GM21447 (cell line): ENCODE measurements around the gene PEAK1.
"Not testable (repeated sequence)": the region's sequence is repeated elsewhere in the genome, so short reads cannot be mapped to it uniquely, and the experiment has no call there.

Experiments
- ATAC-seq: cut with Tn5 transposase; IDR thresholded peaks from one replicate; pipeline ENCODE4 v1.9.1; 2021; ENCODE audit not compliant: unreplicated experiment

The PEAK1 gene

DNA sequence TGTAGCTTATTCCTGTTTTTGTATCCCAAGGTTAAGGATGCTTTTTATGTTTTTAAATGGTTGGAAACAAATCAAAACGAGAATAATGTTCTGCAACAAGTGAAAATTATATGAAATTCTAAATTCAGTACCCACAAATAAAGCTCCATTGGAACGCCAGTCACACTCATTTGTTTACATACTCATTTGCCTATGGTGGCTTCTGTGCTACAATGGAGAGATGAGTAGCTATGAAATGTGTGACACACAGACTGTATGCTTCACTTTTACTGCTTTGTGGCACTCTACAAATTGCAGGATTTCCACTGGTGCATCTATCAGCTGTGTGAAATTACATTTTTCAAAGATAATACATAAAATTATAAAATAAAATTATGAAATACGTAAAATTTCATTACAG, 236.8 kb downstream of the PEAK1 start:
- no peak for ATAC-seq

DNA sequence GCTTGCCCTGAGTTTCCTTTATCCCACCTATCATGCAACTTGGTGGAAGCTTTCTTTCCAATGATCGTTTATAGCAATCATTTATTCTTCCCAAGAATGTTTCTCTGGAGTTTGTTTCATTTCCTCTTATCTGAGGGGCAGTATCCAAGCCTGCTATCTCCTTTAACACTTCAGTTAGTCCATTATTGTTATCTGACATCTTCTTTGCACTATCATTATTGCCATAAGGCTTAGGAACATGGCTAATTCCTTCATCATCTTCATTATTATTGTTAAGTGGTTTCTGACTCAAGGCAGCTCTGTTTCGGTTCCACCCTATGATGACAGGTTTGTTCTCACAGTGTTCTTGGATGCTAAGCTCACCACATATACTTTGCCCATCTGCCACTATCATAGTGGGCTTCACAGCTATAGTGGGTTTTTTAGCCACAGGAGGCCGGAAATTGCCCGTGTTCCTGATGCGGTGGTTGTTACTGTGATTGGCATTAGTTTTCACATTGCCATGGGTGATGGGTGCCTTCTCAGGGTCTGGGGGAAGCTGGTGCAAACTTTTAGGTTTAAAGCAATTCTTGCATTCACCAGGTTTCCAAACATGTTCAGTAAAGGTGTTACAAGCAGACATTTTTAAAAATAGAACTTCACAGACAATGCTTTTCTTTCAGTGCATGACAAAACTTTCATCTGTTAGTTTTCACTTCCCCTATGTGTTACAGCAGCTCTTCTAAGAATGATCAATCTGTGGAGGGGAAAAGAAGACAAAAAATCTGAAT, 238.4 kb downstream of the PEAK1 start:
- peak; percentile 52 for ATAC-seq

DNA sequence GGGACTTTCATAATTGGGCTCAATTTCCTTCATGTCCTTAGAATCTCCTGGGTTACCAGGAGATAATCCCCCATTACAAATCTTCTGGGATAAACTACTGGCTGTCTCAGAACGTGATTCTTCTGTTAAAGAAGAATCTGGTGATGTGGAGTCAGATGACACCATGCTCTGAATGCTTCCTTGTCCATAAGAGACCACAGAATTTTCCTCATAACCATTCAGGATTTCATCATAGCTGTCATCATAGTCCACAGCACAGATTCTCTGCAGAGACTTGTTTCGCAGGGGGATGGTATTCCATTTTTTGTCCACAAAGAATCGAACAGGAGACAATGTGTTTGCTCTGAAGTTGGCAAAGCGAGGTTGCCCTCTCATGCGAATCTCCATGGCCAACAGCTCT, 239.1 kb downstream of the PEAK1 start:
- no peak for ATAC-seq

DNA sequence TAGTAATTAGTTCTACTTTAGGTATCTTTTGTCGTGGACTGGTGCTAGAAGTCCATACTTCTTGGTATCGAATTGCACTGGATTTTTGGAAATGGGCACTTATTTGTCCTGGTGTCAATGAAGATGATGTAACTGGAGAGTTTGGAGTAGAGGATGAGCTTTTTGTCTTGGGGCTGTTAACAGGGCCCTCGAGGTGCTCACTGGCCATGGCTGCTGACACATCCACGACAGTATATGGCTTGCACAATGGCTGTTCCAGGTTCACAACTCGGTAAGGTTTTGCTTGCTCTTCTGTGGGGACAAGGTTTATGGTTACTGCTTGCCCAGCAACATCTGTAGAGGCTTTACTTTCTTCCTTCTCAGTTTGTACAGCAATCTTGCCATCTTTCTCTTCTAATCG, 239.6 kb downstream of the PEAK1 start:
- no peak for ATAC-seq

DNA sequence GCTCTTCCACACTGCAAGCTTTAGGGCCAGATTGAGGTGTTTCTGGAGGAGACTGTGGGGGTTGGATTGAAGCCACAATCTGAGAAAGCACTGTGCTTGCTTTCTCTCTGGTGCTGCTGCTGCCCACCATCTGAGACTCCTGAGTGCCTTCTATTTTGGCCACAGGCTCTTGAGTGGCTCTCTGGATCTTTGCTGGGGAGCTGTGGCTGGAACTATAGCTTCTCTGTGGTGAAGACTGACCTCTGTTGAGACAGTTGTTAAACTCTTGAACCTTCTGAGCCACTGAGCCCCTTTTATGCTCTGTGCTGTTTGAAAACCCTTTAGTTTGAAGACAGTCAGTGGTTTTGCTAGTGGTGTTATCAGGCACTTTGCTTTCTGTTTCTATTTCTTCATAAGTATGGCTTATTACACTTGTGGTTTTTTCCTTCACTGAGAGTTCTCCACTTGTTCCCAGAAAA, 240.3 kb downstream of the PEAK1 start:
- ATAC-seq, result peak; percentile 53

DNA sequence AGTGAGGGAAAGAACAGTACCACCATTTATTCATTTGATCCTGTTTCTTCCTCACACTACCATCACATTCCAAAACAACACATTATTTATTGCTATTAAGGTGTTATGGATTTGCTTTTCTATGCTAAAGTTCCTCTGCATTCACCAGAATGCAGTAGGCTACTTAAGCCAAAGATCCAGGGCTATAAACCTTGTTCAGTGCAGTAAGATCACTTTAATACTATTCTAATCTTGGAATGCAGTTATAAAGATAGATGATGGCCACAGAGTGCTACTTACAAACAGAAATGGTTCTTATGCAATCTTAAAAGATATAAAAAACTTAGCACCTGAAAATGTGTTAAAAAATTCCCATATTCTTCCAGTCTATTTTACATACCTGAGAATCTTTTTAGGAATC, 241.5 kb downstream of the PEAK1 start:
- no peak for ATAC-seq

DNA sequence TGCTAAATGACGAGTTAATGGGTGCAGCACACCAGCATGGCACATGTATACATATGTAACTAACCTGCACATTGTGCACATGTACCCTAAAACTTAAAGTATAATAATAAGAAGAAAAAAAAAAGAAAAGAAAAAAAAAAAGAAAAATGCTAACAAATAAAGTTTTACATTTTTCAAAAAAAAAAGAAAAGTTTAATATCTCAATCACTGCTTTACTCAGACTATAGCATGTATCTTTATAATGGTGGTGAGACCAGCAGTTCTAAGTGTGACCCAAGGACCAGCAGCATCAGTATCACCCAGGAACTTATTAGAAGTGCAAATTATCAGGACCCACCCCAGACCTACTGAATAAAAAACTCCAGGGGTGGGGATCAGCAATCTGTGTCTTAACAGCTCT, 243.8 kb downstream of the PEAK1 start:
- ATAC-seq, result not testable (repeated sequence)

DNA sequence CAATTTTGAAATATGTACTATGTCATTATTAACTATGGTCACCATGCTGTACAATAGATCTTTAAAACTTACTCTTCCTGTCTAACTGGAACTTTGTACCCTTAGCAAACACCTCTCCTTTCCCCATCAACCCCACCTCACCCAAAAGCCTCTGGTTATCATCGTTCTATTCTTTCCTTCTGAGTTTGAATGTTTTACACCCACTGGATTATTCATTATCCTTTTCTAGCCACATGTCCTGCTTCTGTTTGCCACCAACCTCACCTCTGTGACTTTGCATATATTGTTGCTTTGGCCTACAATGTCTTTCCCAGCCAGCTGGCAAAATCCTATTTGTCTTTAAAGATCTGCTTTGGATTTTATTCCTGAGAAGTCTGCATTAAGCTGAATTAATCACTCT, 246.4 kb downstream of the PEAK1 start:
- no peak for ATAC-seq

DNA sequence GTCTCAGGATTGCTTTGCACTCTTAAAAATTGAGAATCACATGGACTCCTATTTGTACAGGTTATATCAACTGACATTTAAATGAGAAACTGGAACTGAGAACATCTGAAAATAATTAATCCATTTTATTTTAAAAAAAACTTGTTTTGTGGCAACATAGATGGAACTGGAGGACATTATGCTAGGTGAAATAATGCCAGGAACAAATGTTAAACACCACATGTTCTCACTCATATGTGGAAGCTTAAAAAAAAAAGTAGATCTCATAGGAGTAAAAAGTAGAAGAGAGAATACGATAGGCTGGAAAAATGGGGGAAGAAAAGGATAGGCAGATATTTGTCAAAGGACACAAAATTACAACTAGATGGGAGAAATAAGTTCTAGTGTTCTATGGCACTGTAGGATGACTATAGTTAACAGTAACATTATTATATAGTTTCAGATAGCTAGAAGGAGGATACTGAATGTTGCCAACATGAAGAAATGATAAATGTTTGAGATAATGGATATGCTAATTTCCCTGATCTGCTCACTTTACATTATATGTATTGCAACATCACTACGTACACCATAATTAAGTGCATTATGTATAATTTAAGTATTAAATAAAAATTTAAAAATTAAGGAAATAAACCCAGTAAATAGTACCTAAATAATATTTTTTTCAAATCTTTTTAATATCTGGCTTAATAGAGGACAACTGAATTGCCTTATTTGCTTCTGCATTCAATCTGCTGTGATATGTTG, 248.5 kb downstream of the PEAK1 start:
- ATAC-seq, result no peak

DNA sequence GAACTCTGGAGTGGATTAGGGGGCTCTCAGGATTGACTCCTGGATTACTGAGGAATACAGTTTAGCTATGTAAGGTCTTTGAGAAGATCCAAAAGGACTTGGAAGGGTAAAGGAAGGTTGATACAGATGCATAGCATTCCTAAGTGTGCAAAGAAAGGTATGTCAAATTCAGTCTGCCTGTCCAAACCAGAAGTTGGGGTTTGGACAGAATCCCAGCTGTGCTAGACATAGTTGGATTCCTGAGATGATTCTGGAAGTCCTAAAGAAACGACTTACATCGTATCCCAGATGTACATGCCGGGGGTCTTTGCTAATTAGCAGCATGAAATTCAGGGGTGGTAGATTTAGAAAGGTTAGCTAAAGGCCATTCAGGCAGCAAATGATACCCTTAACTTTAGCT, 251.3 kb downstream of the PEAK1 start:
- ATAC-seq, result no peak

DNA sequence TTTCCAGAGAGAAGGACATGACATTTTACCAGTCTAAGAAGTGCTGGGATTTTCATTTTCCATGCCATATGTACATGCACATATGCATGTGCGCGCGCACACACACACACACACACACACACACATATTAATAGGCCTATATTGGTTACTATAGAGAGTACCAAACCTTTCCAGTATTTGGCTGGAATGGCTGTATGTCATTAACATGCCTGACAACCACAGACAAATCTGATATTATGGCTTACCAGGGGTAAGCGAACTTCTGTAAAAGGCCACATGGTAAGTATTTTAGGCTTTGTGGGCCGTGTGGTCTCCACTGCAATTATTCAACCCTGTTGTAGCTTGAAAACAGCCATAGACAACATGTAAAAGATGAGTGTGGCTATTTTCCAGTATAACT, 251.8 kb downstream of the PEAK1 start:
- ATAC-seq, result no peak

DNA sequence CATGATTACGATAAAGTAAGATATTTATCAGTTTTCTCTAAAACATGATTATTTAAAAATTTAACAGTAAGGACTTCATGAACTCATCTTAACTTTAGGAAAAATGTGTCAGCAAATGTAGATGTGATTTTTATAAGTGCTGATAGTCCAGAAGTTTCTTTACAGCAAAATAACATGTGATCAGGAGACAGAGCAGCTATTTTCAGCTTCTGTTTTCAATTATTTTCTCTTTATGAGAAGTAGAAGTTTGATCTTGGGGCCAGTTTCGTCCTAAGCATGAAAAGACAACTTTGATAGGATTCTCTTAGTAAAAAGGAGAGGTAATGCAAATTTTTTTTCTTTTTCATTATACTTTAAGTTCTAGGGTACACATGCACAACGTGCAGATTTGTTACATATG, 252.5 kb downstream of the PEAK1 start:
- no peak for ATAC-seq

DNA sequence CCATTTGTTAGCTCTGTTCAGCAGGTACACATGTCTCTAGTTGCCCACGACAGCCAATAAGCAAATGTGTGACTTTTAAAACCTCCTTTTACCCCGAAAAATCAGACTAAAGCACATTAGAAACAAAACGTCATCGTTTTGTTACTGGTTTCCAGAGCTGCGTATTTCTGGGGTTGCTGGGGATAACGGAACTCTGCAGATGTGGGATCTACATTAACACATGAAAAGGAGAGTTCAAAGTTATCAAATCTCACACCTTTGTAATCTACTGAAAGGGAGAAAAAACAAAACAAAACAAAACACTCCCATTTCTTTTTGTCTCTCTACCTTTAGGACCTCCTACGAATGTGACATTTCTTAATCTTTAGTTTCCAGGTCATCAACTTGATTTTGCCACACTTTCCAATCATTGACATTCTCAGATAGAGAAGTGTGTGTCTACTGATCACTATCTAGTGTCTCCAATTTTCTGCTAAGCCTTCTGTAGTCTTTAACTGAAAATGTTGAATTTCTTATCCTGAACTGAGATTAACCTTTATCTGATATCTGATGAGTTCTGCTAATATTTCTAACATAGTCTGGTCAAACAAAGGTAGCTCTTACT, 256.0 kb downstream of the PEAK1 start:
- no peak for ATAC-seq

DNA sequence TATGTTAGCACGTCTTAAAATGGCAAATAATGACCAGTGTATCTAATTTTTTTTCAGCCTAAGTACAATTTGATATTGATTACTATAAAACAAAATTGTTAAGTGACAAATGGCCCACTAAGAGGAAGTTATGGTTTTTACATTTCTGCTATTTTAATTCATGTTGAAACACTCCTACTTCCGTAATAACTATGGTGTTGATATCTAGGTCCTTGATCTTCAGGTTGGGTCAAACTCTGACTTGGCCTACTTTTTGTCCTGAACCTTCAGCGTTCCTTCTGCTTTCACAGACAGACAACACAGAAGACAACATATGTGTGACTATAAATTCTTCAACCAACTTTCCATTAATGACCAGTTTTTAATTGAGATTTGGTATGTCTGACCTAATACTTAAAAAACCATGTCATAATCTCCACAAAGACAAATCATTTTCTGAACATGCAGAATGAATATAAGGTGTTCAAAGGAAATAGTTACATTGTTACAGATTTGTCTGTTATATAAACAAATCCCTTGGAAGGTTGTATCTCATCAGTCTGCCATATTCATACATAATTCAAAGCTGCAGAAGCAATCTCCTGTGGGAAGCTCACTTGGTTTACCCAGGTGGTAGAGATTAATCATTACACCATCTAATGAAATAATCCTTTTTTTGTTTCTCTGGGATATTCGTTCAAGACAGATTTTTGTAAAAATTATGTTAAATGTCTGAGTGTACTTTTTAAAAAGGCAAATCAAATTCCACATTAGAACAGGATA, 256.9 kb downstream of the PEAK1 start:
- no peak for ATAC-seq

DNA sequence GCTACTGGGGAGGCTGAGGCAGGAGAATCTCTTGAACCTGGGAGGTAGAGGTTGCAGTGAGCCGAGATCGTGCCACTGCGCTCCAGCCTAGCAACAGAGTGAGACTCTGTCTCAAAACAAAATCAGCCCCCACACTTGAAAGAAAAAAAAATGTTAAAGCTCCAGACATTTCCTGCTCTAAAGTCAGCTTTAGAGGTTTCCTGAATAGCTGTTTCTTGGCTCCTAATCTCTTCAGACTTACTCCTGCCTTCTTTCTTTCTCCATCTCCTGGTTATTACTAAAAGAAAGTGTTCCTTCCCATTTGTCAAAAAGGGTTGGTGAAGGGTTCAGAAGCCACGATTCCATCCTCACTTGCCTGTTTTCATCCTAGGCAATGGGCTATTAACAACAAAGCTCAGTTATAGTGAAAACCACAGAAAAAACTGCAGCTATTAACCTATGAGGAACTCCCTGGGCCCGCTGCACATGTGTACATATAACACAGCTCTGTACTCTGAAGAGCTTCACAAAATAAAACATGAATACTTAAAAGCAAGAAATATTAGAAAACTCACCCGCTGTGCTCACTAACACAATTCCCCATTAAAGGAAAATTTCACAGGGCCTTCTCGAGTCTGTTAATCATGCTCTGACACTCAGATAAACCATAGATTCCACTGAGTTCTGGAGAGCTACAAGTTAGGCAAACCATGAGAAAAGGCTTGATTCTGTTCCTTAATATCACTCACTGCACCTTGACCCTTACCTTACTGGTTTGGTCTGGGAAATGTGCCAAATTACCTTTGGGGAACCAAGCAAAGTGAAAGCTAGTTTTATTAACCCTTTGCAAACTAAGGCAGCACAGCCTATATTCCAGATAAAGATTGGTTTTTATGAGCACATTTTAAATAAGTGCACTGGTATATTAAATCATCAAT, 259.1 kb downstream of the PEAK1 start:
- ATAC-seq, result no peak

DNA sequence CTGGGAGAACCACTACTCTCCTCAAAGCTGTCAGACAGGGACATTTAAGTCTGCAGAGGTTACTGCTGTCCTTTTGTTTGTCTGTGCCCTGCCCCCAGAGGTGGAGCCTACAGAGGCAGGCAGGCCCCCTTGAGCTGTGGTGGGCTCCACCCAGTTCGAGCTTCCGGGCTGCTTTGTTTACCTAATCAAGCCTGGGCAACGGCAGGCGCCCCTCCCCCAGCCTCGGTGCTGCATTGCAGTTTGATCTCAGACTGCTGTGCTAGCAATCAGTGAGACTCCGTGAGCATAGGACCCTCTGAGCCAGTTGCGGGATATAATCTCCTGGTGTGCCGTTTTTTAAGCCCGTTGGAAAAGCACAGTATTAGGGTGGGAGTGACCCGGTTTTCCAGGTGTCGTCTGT, 263.9 kb downstream of the PEAK1 start:
- ATAC-seq, result not testable (repeated sequence)

DNA sequence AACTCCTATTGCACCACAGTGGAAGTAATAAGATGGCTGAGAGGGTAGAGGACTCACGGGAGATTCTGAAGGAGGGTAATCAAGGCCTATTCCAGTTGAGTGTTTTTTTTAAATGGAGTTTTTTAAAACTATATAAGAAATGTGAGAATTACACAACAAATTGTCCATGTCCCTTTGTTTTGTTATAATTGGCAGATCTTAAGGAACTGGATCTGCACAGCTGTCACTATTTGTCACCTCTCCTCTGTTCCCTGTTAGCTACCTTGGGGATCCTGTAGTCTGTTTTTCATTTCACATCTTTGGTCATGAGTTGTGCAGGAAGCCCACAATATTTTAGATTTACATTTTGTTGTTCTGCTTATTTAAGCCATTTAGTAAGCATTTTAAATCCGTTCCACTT, 271.7 kb downstream of the PEAK1 start:
- ATAC-seq, result no peak

DNA sequence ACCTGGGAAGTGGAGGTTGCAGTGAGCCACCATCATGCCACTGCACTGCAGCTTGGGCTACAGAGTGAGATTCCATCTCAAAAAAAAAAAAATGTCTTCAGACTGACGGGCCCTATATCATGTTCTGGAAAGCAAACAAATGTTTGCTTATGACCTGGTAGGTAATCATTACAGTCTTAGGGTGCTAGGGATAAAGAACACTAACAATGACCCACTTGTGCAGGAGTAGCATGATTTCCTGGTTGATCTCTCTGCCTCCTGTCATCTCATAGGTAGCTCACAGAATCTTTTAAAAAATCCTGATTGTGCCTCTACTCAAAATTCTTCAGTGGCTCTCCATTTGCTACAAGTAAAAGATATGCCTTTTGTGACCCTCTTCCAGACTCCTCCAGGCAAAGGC, 274.5 kb downstream of the PEAK1 start:
- ATAC-seq, result no peak

DNA sequence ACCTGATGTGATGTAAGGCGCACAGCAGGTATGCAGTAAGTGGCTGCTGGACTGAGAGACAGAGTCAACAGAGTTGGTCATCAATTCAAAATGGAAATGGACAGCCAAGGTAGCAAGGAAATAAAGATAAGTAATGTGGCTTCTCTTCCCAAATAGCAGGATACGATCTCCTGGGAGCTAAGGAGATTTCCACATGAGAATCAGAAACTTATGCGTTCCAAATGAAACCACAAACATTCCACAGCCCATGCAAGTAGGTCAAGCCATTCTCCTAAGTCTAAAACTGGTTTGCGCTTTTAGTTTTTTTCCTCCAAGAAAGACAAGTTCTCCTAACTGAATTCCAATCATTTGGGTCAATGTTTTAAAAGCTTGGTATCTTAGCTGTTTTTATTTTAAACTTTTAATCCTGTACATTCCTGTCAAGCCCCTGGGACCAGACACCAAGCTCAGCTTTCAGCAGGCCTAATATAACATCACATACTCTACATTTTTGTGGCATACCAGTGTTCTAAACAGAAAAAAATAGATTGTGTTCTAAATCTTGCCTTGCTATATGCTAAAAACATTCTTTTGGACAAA, 275.3 kb downstream of the PEAK1 start:
- ATAC-seq, result no peak

DNA sequence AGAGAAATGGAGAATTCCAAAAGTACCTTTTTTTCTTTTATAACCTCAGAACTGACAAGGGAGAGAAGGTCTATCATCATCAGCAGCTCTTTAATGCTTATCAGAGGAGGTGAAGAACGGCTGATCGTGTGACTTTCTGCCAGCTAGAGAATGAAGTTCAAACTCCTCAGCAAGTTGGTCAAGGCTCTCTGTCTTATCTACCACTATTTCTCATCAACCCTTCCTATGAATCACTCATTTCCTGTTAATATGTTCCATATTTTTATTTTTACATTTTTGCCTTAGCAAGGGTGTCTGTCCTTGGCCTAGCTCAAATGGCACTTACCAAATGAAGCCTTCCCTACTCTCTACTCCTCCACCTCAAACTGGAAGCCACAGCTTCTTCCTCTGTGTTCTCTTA, 275.9 kb downstream of the PEAK1 start:
- ATAC-seq, result no peak
